Measurements from ENCODE around the gene ZNF740. TPM values are rescaled to one million over a fixed set of nuclear protein-coding genes. Genes with fewer than 3 reads are reported as not detected.

Gene ZNF740
- total and polyA plus RNA-seq, 2 of the 8 experiments (the other 6 are each of a cell fraction or from before 2014, with no cell fraction given): 8.2 to 40.0 TPM

DNA sequence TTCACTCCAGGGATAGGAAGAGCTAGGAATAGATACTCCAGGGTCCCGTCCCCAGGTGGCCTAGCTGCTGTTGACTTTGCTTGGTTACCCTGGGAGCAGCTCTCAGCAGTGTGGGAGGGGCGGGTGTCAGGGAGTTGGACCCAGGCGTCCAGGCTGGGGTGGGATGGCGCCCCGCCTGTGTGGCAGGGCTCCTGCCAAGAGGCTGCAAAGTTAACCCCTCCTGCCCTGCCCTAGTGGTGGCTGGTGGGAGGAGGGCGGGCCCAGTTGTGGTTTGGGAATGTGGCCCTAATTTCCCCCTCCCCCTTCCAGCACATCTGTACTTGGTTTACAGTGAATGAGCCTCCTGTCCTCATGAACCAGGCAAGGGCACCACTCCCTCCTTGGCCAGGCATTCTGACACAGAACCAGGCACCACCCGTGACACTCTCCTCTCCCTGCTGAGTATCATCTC is 53.2 kb downstream of the ZNF740 start (continued):
- TF ChIP-seq RNF2 (IDR thresholded peaks at IDR 0.05; ENCODE audit: borderline replicate concordance, low read depth, low read length, missing control alignments, poor library complexity, severe bottlenecking) (no peak), CREB1 (IDR thresholded peaks at IDR 0.05) (no peak)
